HepG2 (cell line): ENCODE measurements around the gene PTAFR. TPM values are rescaled to one million over a fixed set of nuclear protein-coding genes. Genes with fewer than 3 reads are reported as not detected.

Experiments
- IKZF4 ChIP-seq: sonication (generic); formaldehyde crosslinking; IDR thresholded peaks from 2 replicates; pipeline ENCODE4 v1.5.1; 2020; ENCODE audit warnings: borderline replicate concordance, mild to moderate bottlenecking, low read depth, missing genetic modification reagents; ENCODE audit errors: not compliant biosample characterization
- KLF12 ChIP-seq: sonication (generic); formaldehyde crosslinking; IDR thresholded peaks from 2 replicates; pipeline ENCODE4 v1.4.0; 2020; ENCODE audit warnings: missing genetic modification reagents, borderline replicate concordance
- KLF16 ChIP-seq, 2 experiments: sonication (generic) in 1 of 2; formaldehyde crosslinking in 1 of 2; IDR thresholded peaks; 2 replicates each; pipeline versions ENCODE4 v1.6.1 to v1.8.0; 2016 to 2023; ENCODE audit warnings: missing genetic modification reagents in 2 of 2, missing compliant biosample characterization in 1 of 2
- KLF6 ChIP-seq: IDR thresholded peaks from 2 replicates; pipeline ENCODE4 v1.8.0; 2016; ENCODE audit warnings: missing biosample characterization, missing genetic modification reagents
- MTF1 ChIP-seq: sonication (generic); formaldehyde crosslinking; IDR thresholded peaks from 2 replicates; pipeline ENCODE4 v1.5.0; 2020; ENCODE audit warnings: missing genetic modification reagents
- NRL ChIP-seq: sonication (generic); formaldehyde crosslinking; IDR thresholded peaks from 2 replicates; pipeline ENCODE4 v1.5.0; 2020; ENCODE audit warnings: missing genetic modification reagents, mild to moderate bottlenecking, moderate library complexity, borderline replicate concordance
- TBX2 ChIP-seq: sonication (generic); formaldehyde crosslinking; IDR thresholded peaks from 2 replicates; pipeline ENCODE4 v1.5.0; 2020; ENCODE audit warnings: missing genetic modification reagents, mild to moderate bottlenecking, borderline replicate concordance
- ZKSCAN5 ChIP-seq: sonication (generic); formaldehyde crosslinking; IDR thresholded peaks from 2 replicates; pipeline ENCODE4 v1.5.1; 2020; ENCODE audit warnings: mild to moderate bottlenecking, missing genetic modification reagents
- ZNF160 ChIP-seq: sonication (generic); formaldehyde crosslinking; IDR thresholded peaks from 2 replicates; pipeline ENCODE4 v1.8.0; 2022; ENCODE audit warnings: mild to moderate bottlenecking, inconsistent platforms, missing genetic modification reagents
- ZNF230 ChIP-seq: sonication (generic); formaldehyde crosslinking; IDR thresholded peaks from 2 replicates; pipeline ENCODE4 v1.4.0; 2020; ENCODE audit warnings: mild to moderate bottlenecking, missing genetic modification reagents
- ZNF430 ChIP-seq: sonication (generic); formaldehyde crosslinking; IDR thresholded peaks from 2 replicates; pipeline ENCODE4 v1.9.0; 2021; ENCODE audit warnings: mild to moderate bottlenecking, missing genetic modification reagents
- polyA plus RNA-seq, 8 experiments: library from polyadenylated mRNA; depleted of rRNA in 3 of 8; stranded (reverse) in 7 of 8; unstranded in 1 of 8; fragments of >200 nt; fragmentation: Illumina TruSeq in 4 of 8; extraction: Trizol in 4 of 8; gene quantifications; 2 replicates each; pipeline versions ENCODE4 v1.2.1 to v1.2.3, GENCODE V29; 2011 to 2016; ENCODE audit warnings: low read depth in 4 of 8, missing spikeins in 1 of 8, mixed read lengths in 1 of 8; ENCODE audit not compliant: insufficient read depth in 1 of 8
- total RNA-seq, 5 experiments: library from RNA; depleted of rRNA; stranded (reverse); fragments of >200 nt; fragmentation: Illumina TruSeq; extraction: Trizol; gene quantifications; 2 replicates each; pipeline ENCODE4 v1.2.3, GENCODE V29; 2016; ENCODE audit warnings: low read depth in 1 of 5
- TF ChIP-seq, protein P1 (sequence below): sonication (generic); formaldehyde crosslinking; IDR thresholded peaks from 2 replicates; pipeline ENCODE4 v1.4.0; 2020; ENCODE audit warnings: missing genetic modification reagents, borderline replicate concordance
- TF ChIP-seq, protein P2 (sequence below): sonication (generic); formaldehyde crosslinking; IDR thresholded peaks from 2 replicates; pipeline ENCODE4 v1.4.0; 2020; ENCODE audit warnings: missing genetic modification reagents, borderline replicate concordance
- TF ChIP-seq, protein P3 (sequence below): sonication (generic); formaldehyde crosslinking; IDR thresholded peaks from 2 replicates; pipeline ENCODE4 v1.9.0; 2021; ENCODE audit warnings: missing genetic modification reagents, mild to moderate bottlenecking, borderline replicate concordance
- TF ChIP-seq, protein P4 (sequence below): sonication (generic); formaldehyde crosslinking; IDR thresholded peaks from 2 replicates; pipeline ENCODE4 v1.4.0; 2020; ENCODE audit warnings: mild to moderate bottlenecking, missing genetic modification reagents
- TF ChIP-seq, protein P5 (sequence below), 2 experiments: sonication (generic) in 1 of 2; formaldehyde crosslinking in 1 of 2; IDR thresholded peaks; 2 replicates each; pipeline versions ENCODE4 v1.5.1 to v1.6.1; 2011 to 2020; ENCODE audit warnings: borderline replicate concordance in 1 of 2, low read depth in 1 of 2, low read length in 1 of 2, mild to moderate bottlenecking in 1 of 2, missing genetic modification reagents in 1 of 2, moderate library complexity in 1 of 2

The PTAFR gene
- total and polyA plus RNA-seq, 2 of the 13 experiments (the other 11 are each of a cell fraction or from before 2014, with no cell fraction given) = 0.27 to 24.0 TPM

DNA sequence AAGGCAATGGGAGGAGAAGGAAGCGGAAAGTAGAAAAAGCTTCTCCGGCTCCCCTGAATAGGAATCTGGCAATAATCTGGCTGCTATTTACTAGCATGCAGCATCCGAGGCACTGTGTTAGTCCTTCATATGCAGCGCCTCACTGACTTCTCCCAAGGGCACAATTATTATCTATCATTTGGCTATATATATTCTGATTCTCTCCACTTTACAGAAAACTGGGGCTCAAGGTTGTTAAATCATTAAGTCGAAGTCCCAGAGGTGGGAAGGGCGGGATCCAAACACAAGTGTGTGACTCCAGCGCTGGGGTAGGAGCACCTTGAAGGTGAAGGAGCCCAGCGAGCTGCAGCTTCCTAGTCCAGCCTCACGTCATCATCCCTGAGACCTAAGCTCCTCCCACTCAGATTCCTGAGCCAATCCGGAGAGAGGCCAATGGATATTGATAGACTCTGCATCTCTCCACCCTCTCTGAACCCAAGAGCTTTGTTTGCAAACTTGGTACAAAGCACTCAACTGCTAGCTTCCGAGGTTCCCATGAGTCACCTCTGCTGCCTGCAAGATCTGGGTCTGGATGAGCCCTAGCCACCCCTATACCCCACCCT is 71.5 kb downstream of the PTAFR start (continued):
- TF ChIP-seq ZNF230 (CRISPR knock-in tag) = no peak
- TF ChIP-seq KLF12 = no peak
- TF ChIP-seq ZNF160 (CRISPR knock-in tag) = no peak
- no peak for TF ChIP-seq MTF1 (CRISPR knock-in tag)
- 0 out of 2 replicates have a peak, but pooled peaks have one; percentile 30 for TF ChIP-seq TBX2 (CRISPR knock-in tag)
- TF ChIP-seq IKZF4 = no peak
- TF ChIP-seq, protein P1, sequence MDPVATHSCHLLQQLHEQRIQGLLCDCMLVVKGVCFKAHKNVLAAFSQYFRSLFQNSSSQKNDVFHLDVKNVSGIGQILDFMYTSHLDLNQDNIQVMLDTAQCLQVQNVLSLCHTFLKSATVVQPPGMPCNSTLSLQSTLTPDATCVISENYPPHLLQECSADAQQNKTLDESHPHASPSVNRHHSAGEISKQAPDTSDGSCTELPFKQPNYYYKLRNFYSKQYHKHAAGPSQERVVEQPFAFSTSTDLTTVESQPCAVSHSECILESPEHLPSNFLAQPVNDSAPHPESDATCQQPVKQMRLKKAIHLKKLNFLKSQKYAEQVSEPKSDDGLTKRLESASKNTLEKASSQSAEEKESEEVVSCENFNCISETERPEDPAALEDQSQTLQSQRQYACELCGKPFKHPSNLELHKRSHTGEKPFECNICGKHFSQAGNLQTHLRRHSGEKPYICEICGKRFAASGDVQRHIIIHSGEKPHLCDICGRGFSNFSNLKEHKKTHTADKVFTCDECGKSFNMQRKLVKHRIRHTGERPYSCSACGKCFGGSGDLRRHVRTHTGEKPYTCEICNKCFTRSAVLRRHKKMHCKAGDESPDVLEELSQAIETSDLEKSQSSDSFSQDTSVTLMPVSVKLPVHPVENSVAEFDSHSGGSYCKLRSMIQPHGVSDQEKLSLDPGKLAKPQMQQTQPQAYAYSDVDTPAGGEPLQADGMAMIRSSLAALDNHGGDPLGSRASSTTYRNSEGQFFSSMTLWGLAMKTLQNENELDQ (CRISPR knock-in tag) = no peak
- no peak for TF ChIP-seq ZNF430 (CRISPR knock-in tag)
- TF ChIP-seq NRL (CRISPR knock-in tag) = no peak
- TF ChIP-seq, protein P2, sequence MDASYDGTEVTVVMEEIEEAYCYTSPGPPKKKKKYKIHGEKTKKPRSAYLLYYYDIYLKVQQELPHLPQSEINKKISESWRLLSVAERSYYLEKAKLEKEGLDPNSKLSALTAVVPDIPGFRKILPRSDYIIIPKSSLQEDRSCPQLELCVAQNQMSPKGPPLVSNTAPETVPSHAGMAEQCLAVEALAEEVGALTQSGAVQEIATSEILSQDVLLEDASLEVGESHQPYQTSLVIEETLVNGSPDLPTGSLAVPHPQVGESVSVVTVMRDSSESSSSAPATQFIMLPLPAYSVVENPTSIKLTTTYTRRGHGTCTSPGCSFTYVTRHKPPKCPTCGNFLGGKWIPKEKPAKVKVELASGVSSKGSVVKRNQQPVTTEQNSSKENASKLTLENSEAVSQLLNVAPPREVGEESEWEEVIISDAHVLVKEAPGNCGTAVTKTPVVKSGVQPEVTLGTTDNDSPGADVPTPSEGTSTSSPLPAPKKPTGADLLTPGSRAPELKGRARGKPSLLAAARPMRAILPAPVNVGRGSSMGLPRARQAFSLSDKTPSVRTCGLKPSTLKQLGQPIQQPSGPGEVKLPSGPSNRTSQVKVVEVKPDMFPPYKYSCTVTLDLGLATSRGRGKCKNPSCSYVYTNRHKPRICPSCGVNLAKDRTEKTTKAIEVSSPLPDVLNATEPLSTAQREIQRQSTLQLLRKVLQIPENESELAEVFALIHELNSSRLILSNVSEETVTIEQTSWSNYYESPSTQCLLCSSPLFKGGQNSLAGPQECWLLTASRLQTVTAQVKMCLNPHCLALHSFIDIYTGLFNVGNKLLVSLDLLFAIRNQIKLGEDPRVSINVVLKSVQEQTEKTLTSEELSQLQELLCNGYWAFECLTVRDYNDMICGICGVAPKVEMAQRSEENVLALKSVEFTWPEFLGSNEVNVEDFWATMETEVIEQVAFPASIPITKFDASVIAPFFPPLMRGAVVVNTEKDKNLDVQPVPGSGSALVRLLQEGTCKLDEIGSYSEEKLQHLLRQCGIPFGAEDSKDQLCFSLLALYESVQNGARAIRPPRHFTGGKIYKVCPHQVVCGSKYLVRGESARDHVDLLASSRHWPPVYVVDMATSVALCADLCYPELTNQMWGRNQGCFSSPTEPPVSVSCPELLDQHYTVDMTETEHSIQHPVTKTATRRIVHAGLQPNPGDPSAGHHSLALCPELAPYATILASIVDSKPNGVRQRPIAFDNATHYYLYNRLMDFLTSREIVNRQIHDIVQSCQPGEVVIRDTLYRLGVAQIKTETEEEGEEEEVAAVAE (CRISPR knock-in tag) = no peak
- TF ChIP-seq, protein P3, sequence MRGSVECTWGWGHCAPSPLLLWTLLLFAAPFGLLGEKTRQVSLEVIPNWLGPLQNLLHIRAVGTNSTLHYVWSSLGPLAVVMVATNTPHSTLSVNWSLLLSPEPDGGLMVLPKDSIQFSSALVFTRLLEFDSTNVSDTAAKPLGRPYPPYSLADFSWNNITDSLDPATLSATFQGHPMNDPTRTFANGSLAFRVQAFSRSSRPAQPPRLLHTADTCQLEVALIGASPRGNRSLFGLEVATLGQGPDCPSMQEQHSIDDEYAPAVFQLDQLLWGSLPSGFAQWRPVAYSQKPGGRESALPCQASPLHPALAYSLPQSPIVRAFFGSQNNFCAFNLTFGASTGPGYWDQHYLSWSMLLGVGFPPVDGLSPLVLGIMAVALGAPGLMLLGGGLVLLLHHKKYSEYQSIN = no peak
- TF ChIP-seq, protein P4, sequence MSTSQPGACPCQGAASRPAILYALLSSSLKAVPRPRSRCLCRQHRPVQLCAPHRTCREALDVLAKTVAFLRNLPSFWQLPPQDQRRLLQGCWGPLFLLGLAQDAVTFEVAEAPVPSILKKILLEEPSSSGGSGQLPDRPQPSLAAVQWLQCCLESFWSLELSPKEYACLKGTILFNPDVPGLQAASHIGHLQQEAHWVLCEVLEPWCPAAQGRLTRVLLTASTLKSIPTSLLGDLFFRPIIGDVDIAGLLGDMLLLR (CRISPR knock-in tag) = no peak
- TF ChIP-seq KLF6 (CRISPR knock-in tag) = no peak
- TF ChIP-seq ZKSCAN5 (CRISPR knock-in tag) = no peak
- peak in 1 of 2 experiments; percentile 45; a peak in 1 of 4 replicates for TF ChIP-seq KLF16 (CRISPR knock-in tag; IDR thresholded peaks at IDR 0.05)
- TF ChIP-seq, protein P5, sequence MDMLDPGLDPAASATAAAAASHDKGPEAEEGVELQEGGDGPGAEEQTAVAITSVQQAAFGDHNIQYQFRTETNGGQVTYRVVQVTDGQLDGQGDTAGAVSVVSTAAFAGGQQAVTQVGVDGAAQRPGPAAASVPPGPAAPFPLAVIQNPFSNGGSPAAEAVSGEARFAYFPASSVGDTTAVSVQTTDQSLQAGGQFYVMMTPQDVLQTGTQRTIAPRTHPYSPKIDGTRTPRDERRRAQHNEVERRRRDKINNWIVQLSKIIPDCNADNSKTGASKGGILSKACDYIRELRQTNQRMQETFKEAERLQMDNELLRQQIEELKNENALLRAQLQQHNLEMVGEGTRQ (IDR thresholded peaks at IDR 0.05; ENCODE audit: low read depth, low read length) = no peak
- TF ChIP-seq, protein P5 (CRISPR knock-in tag; IDR thresholded peaks at IDR 0.05; ENCODE audit: borderline replicate concordance) = no peak
